Thyroid gland (tissue), 4 donors: Measurements from ENCODE around the gene KRT3. TPM values are rescaled to one million over a fixed set of nuclear protein-coding genes. Genes with fewer than 3 reads are reported as not detected.

ENCODE experiments used
- DNase-seq, 2 donors: peaks; one replicate each; pipeline ENCODE4 v3.0.0-alpha.2; 2019
- H3K27ac ChIP-seq, 3 donors: fragments of 200-600 bp; sonication (generic); 1 replicate in 2 of 3; 2 replicates in 1 of 3; pipeline ENCODE4 v1.5.1; 2016 to 2019; ENCODE audit warnings: mild to moderate bottlenecking in 1 of 3, moderate library complexity in 1 of 3
- H3K27me3 ChIP-seq: fragments of 200-600 bp; sonication (generic); one replicate; pipeline ENCODE4 v1.5.1; 2019
- H3K36me3 ChIP-seq, 2 donors: fragments of 200-600 bp; sonication (generic); one replicate each; pipeline ENCODE4 v1.5.1; 2016 to 2019
- H3K4me1 ChIP-seq, 2 donors: fragments of 200-600 bp; sonication (generic); one replicate each; pipeline ENCODE4 v1.5.1; 2017 to 2019
- H3K4me3 ChIP-seq, 3 donors: fragments of 200-600 bp; sonication (generic); replicated peaks in 1 of 3; 1 replicate in 2 of 3; 2 replicates in 1 of 3; pipeline ENCODE4 v1.5.1; 2016; ENCODE audit warnings: mild to moderate bottlenecking in 1 of 3
- H3K9me3 ChIP-seq: fragments of 200-600 bp; sonication (generic); one replicate; pipeline ENCODE4 v1.5.1; 2017
- CTCF ChIP-seq, 6 experiments: fragments of 200-600 bp in 3 of 6; fragments of 450-650 bp in 3 of 6; sonication (generic) in 3 of 6; IDR thresholded peaks; one replicate each; pipeline ENCODE4 v1.5.1; 2016 to 2019; ENCODE audit warnings: antibody characterized with exemption in 6 of 6, mild to moderate bottlenecking in 2 of 6, inconsistent platforms in 1 of 6, moderate library complexity in 1 of 6
- POLR2A ChIP-seq, 2 donors: fragments of 450-650 bp; IDR thresholded peaks; one replicate each; pipeline ENCODE4 v1.6.1; 2017; ENCODE audit warnings: antibody characterized with exemption in 2 of 2, mild to moderate bottlenecking in 2 of 2, moderate library complexity in 1 of 2
- WGBS, 2 donors: methylation state at CpG; one replicate each; pipeline ENCODE4 v1.1.5; 2017; 5-methylcytosine and 5-hydroxymethylcytosine counted together
- intact Hi-C: fragments of 100-400 bp; cut with DNase I; formaldehyde crosslinking; loops from one replicate; pipeline ENCODE4 v1.15.1; 2023
- total RNA-seq, 4 donors: library from RNA; depleted of rRNA; stranded (reverse); fragments of >200 nt; gene quantifications; one replicate each; pipeline ENCODE4 v1.2.3, GENCODE V29; 2016

Gene KRT3
- total RNA-seq, 4 donors from 2014 or later, result not detected

DNA sequence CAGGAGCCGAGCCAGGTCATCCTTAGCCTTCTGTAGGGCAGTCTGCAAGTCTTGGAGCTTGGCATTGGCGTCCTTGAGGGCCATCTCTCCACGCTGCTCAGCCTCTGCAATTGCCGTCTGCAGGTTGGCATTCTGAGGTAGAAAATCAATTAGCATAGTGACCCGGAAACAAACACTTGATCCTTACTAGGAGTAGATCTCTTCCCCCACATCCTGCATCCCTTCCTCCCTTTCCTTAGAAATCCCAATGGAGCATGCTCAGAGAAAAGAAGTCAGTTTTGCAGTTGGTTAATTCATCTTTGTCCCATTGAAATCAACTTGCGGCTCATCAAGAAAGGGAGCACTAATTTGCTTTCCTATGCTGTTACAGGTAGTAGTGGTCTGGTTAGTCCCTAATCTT, 24.8 kb downstream of the KRT3 start:
- H3K4me1 ChIP-seq, result peaks cover 6 to 9% of the 10 kb centered on the region in 2 donors
- TF ChIP-seq POLR2A (IDR thresholded peaks at IDR 0.05), result no peak
- no peak for TF ChIP-seq CTCF (IDR thresholded peaks at IDR 0.05)
- H3K27me3 ChIP-seq, result no peaks in the 10 kb centered on the region
- DNase-seq, result no peak
- H3K27ac ChIP-seq, result no peak overlapping the region
- H3K36me3 ChIP-seq, result no peaks in the 10 kb centered on the region
- H3K9me3 ChIP-seq, result no peaks in the 10 kb centered on the region
- H3K4me3 ChIP-seq, result no peak overlapping the region
- WGBS, 2 donors, result 75 to 76% methylated on average over 6 of the region's 6 CpGs
- intact Hi-C loops, result loop anchor here (10.0 kb wide), 1 partner anchor 74 kb away; the partner anchor contains the start of gene KRT78

DNA sequence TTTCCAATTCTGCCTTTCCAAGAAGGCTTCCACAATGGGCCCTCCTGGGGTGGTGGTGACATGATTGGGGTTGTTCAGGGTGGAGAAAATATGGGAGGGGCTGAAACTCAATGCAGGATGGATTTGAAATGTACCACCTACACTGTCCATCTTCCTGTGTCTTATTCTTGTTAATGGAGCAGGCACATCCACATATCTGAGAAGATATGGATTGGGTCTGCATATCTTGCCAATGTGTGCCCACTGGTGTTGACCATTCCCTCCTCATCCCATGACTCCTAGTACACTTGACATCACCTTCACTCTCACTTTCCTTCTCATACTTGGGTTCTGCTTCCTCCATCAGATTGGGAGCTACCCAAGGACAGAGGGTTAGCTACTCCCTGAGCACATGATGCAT, 26.0 kb downstream of the KRT3 start:
- Histone ChIP-seq H3K27me3 (no peaks in the 10 kb centered on the region), H3K4me3 (no peak overlapping the region), H3K4me1 (peaks cover 6 to 7% of the 10 kb centered on the region in 2 donors), H3K36me3 (no peaks in the 10 kb centered on the region), H3K9me3 (no peaks in the 10 kb centered on the region), H3K27ac (no peak overlapping the region)
- no peak for DNase-seq
- intact Hi-C loops, result loop anchor here (10.0 kb wide), 1 partner anchor 75 kb away; the partner anchor contains the start of gene KRT78
- TF ChIP-seq POLR2A (IDR thresholded peaks at IDR 0.05) (no peak), CTCF (IDR thresholded peaks at IDR 0.05) (no peak)

- H3K27ac ChIP-seq, result no peak overlapping the region
- no peaks in the 10 kb centered on the region for H3K36me3 ChIP-seq
- peaks cover 1 to 2% of the 10 kb centered on the region in 2 donors for H3K4me1 ChIP-seq
- TF ChIP-seq POLR2A (IDR thresholded peaks at IDR 0.05), result no peak
- no peak for TF ChIP-seq CTCF (IDR thresholded peaks at IDR 0.05)
- no peaks in the 10 kb centered on the region for H3K27me3 ChIP-seq
- no peak overlapping the region for H3K4me3 ChIP-seq
- no peak for DNase-seq
- WGBS, 2 donors, result 80 to 82% methylated on average over 3 of the region's 3 CpGs
- intact Hi-C loops, result no loop called here
- H3K9me3 ChIP-seq, result no peaks in the 10 kb centered on the region
Observed at GRCh38 chr12:52769354-52769753, 26.6 kb downstream of the KRT3 start.

DNA sequence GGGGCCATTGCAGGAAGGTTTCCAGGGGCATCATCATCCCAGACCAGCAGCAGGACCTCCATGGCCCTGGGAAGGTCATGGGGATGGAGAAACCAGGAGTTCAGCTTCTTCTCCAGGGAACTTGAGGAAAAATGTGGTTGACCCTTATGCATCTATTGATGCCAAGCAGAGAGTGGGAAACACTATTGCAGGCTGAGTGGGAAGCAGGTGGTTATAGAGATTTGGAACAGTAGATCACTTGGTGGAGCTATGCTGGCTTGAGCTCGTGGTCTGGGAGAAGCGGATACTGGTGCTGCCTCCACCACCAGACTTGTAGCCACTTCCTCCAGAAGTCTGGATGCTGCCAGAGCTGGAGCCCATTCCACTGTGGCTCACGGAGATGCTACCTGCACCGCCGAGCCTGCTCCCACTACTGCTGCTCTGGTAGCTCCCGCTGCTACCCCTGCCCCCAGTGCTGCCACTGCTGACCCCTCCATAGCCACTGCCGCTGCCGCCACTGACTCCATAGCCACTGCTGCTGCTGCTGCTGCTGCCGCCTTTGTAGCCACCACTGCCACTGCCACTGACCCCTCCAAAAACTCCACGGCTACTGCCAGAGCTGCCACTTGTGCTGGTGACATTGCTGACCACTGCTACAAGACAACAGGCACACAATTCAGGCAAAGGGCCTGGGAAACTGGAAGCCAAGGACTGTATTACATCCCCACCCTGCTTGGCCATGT, 27.3 kb downstream of the KRT3 start:
- Histone ChIP-seq H3K27ac (no peak overlapping the region), H3K9me3 (no peaks in the 10 kb centered on the region), H3K4me1 (no peaks in the 10 kb centered on the region), H3K27me3 (no peaks in the 10 kb centered on the region), H3K4me3 (no peak overlapping the region), H3K36me3 (no peaks in the 10 kb centered on the region)
- no peak for DNase-seq
- no peak for TF ChIP-seq CTCF (IDR thresholded peaks at IDR 0.05)
- TF ChIP-seq POLR2A (IDR thresholded peaks at IDR 0.05), result no peak
- WGBS, 2 donors, result 84 to 93% methylated on average over 10 of the region's 10 CpGs
- intact Hi-C loops, result no loop called here

DNA sequence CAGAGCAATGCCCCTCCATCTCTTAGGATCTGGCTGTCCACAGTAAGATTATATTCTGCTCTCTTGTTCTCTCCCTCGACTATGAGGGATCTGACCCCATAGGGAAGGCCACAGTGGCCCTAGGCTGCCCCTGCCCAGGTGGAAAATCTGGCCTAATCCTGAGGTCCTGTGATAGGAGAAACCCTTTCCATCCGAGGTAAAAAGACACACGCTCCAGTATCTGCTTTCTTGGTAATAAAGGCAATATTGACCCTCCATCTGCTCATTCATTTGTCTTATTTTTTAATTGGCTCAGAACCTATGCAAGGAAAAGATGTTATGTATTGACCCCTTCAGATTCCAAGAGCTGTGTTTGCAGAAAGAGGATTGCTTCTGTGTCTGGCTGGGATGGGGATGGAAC, 28.5 kb downstream of the KRT3 start:
- Histone ChIP-seq H3K27me3 (no peaks in the 10 kb centered on the region), H3K36me3 (no peaks in the 10 kb centered on the region), H3K27ac (no peak overlapping the region), H3K9me3 (no peaks in the 10 kb centered on the region), H3K4me1 (no peaks in the 10 kb centered on the region), H3K4me3 (no peak overlapping the region)
- intact Hi-C loops, result no loop called here
- TF ChIP-seq POLR2A (IDR thresholded peaks at IDR 0.05) (no peak), CTCF (IDR thresholded peaks at IDR 0.05) (no peak)
- 46 to 48% methylated on average over 3 of the region's 3 CpGs for WGBS, 2 donors
- DNase-seq, result no peak
